HG02884 (cell line): Measurements from ENCODE around the gene GJB6.

Source experiments
- ATAC-seq: cut with Tn5 transposase; IDR thresholded peaks from one replicate; pipeline ENCODE4 v1.9.1; 2021; ENCODE audit warnings: mild to moderate bottlenecking, moderate library complexity; ENCODE audit not compliant: unreplicated experiment

GJB6 gene

GRCh38 chr13:20230913-20231838 lies 943 bp downstream of the GJB6 start:
- no peak for ATAC-seq

- no peak for ATAC-seq
These were observed 4.4 kb downstream of the GJB6 start for GRCh38 chr13:20227730-20228129.

GRCh38 chr13:20227288-20227687 lies 4.8 kb downstream of the GJB6 start:
- no peak for ATAC-seq

GRCh38 chr13:20222553-20222952 lies 9.6 kb downstream of the GJB6 start:
- ATAC-seq: no peak

DNA sequence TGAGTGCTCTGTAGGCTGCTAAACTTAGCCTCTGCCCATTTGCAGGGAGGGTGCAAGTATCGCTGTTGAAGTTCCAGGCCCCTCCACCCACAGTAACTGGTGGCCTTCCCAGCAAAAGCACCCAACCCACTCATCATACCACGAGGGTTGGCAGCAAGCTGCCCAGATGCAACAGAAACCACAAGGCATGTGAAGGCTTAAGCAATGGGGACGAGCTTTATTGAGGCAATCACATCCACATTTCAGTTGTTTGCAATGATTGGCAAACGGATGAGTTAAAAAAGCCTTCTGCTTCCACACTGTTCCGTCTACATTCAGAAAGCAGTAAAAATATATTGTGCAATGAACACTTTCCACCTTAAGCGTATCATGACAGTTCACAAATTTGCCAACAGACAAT lies 10.3 kb downstream of the GJB6 start:
- ATAC-seq: no peak

GRCh38 chr13:20219577-20219976 lies 12.5 kb downstream of the GJB6 start:
- ATAC-seq: peak; percentile 74

- no peak for ATAC-seq
These were observed 15.0 kb downstream of the GJB6 start for GRCh38 chr13:20217168-20217567.

DNA sequence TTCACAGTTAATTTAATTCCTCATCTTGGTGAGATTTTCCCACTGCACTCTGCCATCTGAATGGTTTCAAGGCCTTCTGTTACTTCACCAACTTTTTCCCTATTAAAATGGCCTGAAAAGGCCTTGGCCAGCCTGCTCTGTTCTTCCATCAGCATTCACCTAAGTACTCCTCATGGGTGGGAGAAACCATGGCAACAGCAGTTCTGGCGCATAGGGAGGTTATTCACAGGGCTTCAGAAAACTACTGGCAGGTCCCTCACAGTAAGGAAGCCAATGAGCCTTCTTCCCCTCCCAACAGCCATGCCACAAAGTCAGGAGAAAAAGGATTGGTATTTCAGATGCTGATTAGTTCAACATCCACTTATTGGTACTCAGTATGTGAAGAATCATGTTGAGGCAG lies 22.2 kb downstream of the GJB6 start:
- no peak for ATAC-seq

DNA sequence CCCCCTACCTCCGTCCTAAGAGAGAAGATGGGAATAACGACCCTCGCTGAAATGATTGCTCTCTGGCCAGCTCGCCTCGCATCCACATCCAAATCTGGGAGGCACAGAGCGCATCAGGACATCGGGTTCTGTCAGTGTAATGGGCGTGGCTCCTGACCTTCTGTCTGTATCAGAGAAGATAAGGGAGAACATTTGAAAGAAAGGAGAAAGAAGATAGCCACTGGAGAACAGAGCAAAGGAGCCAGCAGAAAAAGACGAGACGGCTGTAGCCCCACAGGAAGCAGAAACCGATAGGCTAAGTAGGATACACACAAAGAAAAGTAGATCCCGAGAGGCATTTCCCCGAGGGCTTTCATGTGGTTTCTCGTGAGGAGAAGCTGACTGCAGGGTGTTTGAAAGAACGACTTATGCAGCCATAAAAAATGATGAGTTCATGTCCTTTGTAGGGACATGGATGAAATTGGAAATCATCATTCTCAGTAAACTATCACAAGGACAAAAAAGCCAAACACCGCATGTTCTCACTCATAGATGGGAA lies 25.4 kb downstream of the GJB6 start:
- no peak for ATAC-seq

- no peak for ATAC-seq
These were observed 25.9 kb downstream of the GJB6 start for GRCh38 chr13:20206065-20206697.

GRCh38 chr13:20198781-20199180 lies 33.3 kb downstream of the GJB6 start:
- no peak for ATAC-seq

DNA sequence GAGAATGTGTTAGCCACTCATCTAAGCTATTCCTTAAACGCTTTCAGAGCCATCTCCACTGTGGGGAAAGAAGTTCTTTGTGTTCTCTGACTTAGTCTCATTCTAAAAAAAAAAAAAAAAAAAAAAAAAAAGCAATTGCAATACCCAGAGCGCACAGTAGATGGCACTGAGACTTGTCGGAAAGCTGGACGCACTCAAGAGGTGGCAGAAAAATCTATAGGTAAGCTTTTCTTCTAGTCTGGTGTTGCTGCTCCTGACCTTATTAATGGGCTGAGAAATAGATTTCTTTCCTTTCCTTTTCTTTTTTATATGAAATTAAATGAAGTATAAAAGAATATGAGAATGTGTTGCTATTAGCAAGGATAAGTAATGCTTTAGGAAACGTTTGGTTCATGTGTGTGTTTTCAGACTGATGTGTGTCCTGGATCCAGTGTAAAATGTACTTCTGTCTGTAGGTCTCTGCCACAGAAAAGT lies 34.7 kb downstream of the GJB6 start:
- ATAC-seq: no peak

- no peak for ATAC-seq
These were observed 36.3 kb downstream of the GJB6 start for GRCh38 chr13:20195801-20196200.

- no peak for ATAC-seq
These were observed 38.0 kb downstream of the GJB6 start for GRCh38 chr13:20193907-20194631.

- no peak for ATAC-seq
These were observed 38.8 kb downstream of the GJB6 start for GRCh38 chr13:20193162-20193906.

DNA sequence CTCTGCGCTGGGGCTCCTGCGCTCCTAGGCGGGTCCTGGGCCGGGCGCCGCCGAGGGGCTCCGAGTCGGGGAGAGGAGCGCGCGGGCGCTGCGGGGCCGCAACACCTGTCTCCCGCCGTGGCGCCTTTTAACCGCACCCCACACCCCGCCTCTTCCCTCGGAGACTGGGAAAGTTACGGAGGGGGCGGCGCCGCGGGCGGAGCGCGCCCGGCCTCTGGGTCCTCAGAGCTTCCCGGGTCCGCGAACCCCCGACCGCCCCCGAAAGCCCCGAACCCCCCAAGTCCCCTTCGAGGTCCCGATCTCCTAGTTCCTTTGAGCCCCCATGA lies 39.3 kb downstream of the GJB6 start, which contains the start of gene GJB2:
TSS of gene GJB2 (minus strand) at position 103 of the 326 bp plus-strand sequence. CDS start 3,357 bp downstream, outside the sequence.
- ATAC-seq: no peak

DNA sequence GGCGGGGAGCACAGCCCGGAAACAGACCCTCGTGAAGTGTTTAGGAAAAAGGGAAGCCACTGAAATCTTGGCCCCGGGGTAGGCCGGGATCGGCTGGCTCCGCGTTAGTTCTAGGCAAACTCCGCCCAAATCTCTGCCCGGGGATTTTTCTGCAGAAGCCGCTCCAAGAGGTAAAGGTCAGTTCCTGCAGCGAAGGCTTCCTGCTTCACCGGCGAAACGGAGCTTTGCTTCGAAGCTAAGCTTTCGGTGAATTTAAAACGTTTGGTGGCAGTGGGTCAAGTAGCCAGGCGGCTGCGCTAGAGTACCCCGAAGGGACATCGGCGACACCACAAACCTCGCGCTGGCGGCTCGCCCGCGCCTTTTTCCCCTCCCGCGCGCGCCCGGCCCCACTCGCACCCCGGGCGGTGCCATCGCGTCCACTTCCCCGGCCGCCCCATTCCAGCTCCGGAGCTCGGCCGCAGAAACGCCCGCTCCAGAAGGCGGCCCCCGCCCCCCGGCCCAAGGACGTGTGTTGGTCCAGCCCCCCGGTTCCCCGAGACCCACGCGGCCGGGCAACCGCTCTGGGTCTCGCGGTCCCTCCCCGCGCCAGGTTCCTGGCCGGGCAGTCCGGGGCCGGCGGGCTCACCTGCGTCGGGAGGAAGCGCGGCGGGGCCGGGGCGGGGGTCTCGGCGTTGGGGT lies 39.8 kb downstream of the GJB6 start:
- ATAC-seq: no peak

GRCh38 chr13:20191311-20192157 lies 40.6 kb downstream of the GJB6 start:
- ATAC-seq: no peak
